Measurements from ENCODE around the gene ZNF574. TPM values are rescaled to one million over a fixed set of nuclear protein-coding genes. Genes with fewer than 3 reads are reported as not detected.
A peak's percentile ranks its signal among the peaks of the same experiment; 100 is the strongest.

Gene ZNF574
- total RNA-seq, 4 donors from 2014 or later = 14.4 to 25.3 (median 17.1) TPM

- no peak overlapping the region for H3K4me3 ChIP-seq
- no peaks in the 10 kb centered on the region for H3K27me3 ChIP-seq
- peaks cover 0 to 28% of the 10 kb centered on the region in 2 donors for H3K36me3 ChIP-seq
- 56 to 69% methylated on average over 8 of the region's 9 CpGs for WGBS, 2 donors (ENCODE audit: low coverage in 1 of 2)
- ATAC-seq = no peak
- peak overlapping the region in 1 of 4 donors; percentile 24 for H3K27ac ChIP-seq
- peaks cover 0 to 22% (median 6%) of the 10 kb centered on the region in 3 donors for H3K4me1 ChIP-seq
- H3K9me3 ChIP-seq = no peaks in the 10 kb centered on the region
- no peak for TF ChIP-seq EP300 (IDR thresholded peaks at IDR 0.05)
- no peak for TF ChIP-seq CTCF (IDR thresholded peaks at IDR 0.05)
- TF ChIP-seq POLR2A (IDR thresholded peaks at IDR 0.05) = no peak
- no peak for TF ChIP-seq POLR2AphosphoS5 (IDR thresholded peaks at IDR 0.05)
Observed at GRCh38 chr19:42086188-42086736, 10.3 kb downstream of the ZNF574 start.

- no peaks in the 10 kb centered on the region for H3K27me3 ChIP-seq
- H3K4me1 ChIP-seq = peaks cover 0 to 29% (median 6%) of the 10 kb centered on the region in 3 donors
- 75 to 84% methylated on average over 5 to 7 of the region's 11 CpGs for WGBS, 2 donors (ENCODE audit: low coverage in 1 of 2)
- H3K4me3 ChIP-seq = no peak overlapping the region
- ATAC-seq = no peak
- TF ChIP-seq EP300 (IDR thresholded peaks at IDR 0.05) = no peak
- TF ChIP-seq POLR2AphosphoS5 (IDR thresholded peaks at IDR 0.05) = no peak
- no peak for TF ChIP-seq CTCF (IDR thresholded peaks at IDR 0.05)
- TF ChIP-seq POLR2A (IDR thresholded peaks at IDR 0.05) = no peak
- no peaks in the 10 kb centered on the region for H3K9me3 ChIP-seq
- peak overlapping the region in 1 of 4 donors; percentile 71 for H3K27ac ChIP-seq
- H3K36me3 ChIP-seq = peaks cover 0 to 24% of the 10 kb centered on the region in 2 donors
Observed at GRCh38 chr19:42086770-42087550, 11.0 kb downstream of the ZNF574 start.

GRCh38 chr19:42088471-42089190 lies 12.7 kb downstream of the ZNF574 start:
- H3K9me3 ChIP-seq = no peaks in the 10 kb centered on the region
- peak overlapping the region in 1 of 2 donors; percentile 19 for H3K4me3 ChIP-seq
- H3K27me3 ChIP-seq = no peaks in the 10 kb centered on the region
- peaks cover 0 to 11% of the 10 kb centered on the region in 2 donors for H3K36me3 ChIP-seq
- peak overlapping the region; percentile 7 to 78 (median 74) for H3K27ac ChIP-seq
- WGBS, 2 donors (ENCODE audit: low coverage in 1 of 2) = 18 to 28% methylated on average over 3 to 7 of the region's 18 CpGs
- TF ChIP-seq EP300 (IDR thresholded peaks at IDR 0.05) = no peak
- peak; percentile 13 for TF ChIP-seq POLR2AphosphoS5 (IDR thresholded peaks at IDR 0.05)
- no peak for TF ChIP-seq CTCF (IDR thresholded peaks at IDR 0.05)
- no peak for TF ChIP-seq POLR2A (IDR thresholded peaks at IDR 0.05)
- peaks cover 0 to 37% (median 6%) of the 10 kb centered on the region in 3 donors for H3K4me1 ChIP-seq
- ATAC-seq = peak; percentile 38

- H3K27ac ChIP-seq = peak overlapping the region; percentile 7 to 78 (median 74)
- peaks cover 0 to 44% (median 6%) of the 10 kb centered on the region in 3 donors for H3K4me1 ChIP-seq
- WGBS, 2 donors (ENCODE audit: low coverage in 1 of 2) = 63 to 72% methylated on average over 9 of the region's 13 CpGs
- H3K9me3 ChIP-seq = no peaks in the 10 kb centered on the region
- no peak for TF ChIP-seq CTCF (IDR thresholded peaks at IDR 0.05)
- TF ChIP-seq POLR2AphosphoS5 (IDR thresholded peaks at IDR 0.05) = no peak
- no peak for TF ChIP-seq POLR2A (IDR thresholded peaks at IDR 0.05)
- no peak for TF ChIP-seq EP300 (IDR thresholded peaks at IDR 0.05)
- H3K27me3 ChIP-seq = no peaks in the 10 kb centered on the region
- H3K36me3 ChIP-seq = peaks cover 0 to 6% of the 10 kb centered on the region in 2 donors
- peak overlapping the region in 1 of 2 donors; percentile 19 for H3K4me3 ChIP-seq
- ATAC-seq = no peak
Observed at GRCh38 chr19:42089191-42089750, 13.3 kb downstream of the ZNF574 start.
